ENCODE measurements around the gene TP53INP2.
"Not testable (repeated sequence)": the region's sequence is repeated elsewhere in the genome, so short reads cannot be mapped to it uniquely, and the experiment has no call there.

TP53INP2 gene

DNA sequence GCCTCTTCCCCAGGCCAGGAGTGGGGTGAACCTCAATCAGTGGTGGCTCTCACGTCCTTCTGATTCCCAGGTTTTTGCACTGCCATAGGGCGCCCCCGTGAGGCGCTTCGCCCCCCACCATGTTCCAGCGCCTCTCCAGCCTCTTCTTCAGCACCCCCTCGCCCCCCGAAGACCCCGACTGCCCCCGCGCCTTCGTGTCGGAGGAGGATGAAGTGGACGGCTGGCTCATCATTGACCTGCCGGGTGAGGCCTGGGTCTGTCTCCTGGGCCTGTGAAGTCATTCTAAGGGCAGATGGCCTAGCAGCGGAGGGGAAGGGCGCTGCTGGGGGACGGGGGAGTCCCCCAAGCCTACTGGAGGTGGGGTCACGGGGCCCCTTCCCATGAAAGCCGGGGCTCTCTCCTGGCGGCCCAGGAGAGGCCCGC lies 4.5 kb downstream of the TP53INP2 start:
- no peak overlapping the region for H3K4me3 ChIP-seq (ENCODE audit: low read length)
- no peaks in the 10 kb centered on the region for H3K9me3 ChIP-seq (ENCODE audit: control insufficient read depth, low read length)
- peaks cover 35% of the 10 kb centered on the region for H3K4me1 ChIP-seq (ENCODE audit: control insufficient read depth, insufficient read depth, low read length)
- no peaks in the 10 kb centered on the region for H3K27me3 ChIP-seq (ENCODE audit: control insufficient read depth, insufficient read depth, low read length)
- no peaks in the 10 kb centered on the region for H3K36me3 ChIP-seq (ENCODE audit: control insufficient read depth, insufficient read depth, low read length)
- H3K9ac ChIP-seq (ENCODE audit: low read length) = peak overlapping the region; percentile 72

DNA sequence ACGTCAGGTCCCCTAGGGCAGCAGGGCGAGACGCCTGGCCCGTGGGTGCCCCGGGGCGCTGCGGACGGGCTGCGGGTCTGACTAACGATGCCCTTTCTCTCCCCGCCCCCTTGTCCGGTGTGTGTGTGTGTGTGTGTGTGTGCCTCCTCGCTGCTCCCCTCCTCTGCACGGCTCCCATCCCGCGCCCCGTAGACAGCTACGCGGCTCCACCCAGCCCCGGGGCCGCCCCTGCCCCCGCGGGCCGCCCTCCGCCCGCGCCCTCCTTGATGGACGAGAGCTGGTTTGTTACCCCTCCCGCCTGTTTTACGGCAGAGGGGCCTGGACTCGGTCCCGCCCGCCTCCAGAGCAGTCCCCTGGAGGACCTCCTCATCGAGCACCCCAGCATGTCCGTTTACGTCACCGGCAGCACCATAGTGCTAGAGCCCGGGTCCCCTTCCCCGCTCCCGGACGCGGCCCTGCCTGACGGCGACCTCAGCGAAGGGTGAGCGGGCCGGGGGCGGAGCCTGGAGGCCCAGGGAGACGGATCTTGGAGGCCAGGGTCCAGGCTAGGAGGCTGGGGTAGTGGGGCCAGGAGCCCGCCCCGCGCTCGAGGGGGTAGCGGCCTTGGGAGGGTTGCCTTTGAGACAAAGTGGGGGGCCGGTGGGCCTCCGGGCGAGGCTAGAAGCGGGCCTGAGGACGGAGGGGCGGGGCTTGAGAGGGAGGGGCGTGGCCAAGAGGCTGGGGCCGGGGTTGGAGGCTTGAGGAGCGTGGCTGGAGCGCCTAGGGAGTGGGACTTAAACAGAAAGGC lies 5.1 kb downstream of the TP53INP2 start:
- H3K4me1 ChIP-seq (ENCODE audit: control insufficient read depth, insufficient read depth, low read length) = peaks cover 35% of the 10 kb centered on the region
- H3K27me3 ChIP-seq (ENCODE audit: control insufficient read depth, insufficient read depth, low read length) = no peaks in the 10 kb centered on the region
- peak overlapping the region; percentile 60 for H3K4me3 ChIP-seq (ENCODE audit: low read length)
- H3K9ac ChIP-seq (ENCODE audit: low read length) = peak overlapping the region; percentile 72
- H3K36me3 ChIP-seq (ENCODE audit: control insufficient read depth, insufficient read depth, low read length) = no peaks in the 10 kb centered on the region
- no peaks in the 10 kb centered on the region for H3K9me3 ChIP-seq (ENCODE audit: control insufficient read depth, low read length)

DNA sequence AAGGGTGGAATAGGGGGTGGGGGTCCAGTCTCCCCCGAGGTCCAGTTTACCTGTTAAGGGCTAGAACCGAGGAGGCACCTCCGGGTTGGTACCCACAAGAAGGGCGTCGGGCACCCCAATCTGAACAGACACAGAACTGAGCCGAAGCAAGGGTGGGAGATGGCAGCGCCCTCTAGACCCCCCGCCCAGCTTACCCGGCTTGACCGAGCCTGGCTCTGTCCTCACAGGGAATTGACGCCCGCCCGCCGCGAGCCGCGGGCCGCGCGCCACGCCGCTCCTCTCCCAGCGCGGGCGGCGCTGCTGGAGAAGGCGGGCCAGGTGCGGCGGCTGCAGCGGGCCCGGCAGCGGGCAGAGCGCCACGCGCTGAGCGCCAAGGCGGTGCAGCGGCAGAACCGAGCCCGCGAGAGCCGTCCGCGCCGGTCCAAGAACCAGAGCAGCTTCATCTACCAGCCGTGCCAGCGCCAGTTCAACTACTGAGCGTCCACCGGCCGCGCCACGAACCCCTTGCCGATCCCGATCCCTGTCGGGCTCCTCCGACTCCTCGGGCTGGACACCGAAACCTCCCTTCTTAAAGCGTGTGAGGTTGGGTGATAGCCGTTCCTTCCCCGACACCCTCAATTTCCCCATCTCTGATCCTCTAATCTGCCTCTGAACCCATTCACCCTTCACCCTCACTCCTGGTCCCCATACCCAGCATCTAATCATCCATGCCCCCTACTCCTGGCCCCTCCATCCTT lies 5.9 kb downstream of the TP53INP2 start:
- Histone ChIP-seq H3K9ac (ENCODE audit: low read length) (peak overlapping the region; percentile 72), H3K9me3 (ENCODE audit: control insufficient read depth, low read length) (no peaks in the 10 kb centered on the region), H3K27me3 (ENCODE audit: control insufficient read depth, insufficient read depth, low read length) (no peaks in the 10 kb centered on the region), H3K4me1 (ENCODE audit: control insufficient read depth, insufficient read depth, low read length) (peaks cover 31% of the 10 kb centered on the region), H3K4me3 (ENCODE audit: low read length) (peak overlapping the region; percentile 68), H3K36me3 (ENCODE audit: control insufficient read depth, insufficient read depth, low read length) (no peaks in the 10 kb centered on the region)

DNA sequence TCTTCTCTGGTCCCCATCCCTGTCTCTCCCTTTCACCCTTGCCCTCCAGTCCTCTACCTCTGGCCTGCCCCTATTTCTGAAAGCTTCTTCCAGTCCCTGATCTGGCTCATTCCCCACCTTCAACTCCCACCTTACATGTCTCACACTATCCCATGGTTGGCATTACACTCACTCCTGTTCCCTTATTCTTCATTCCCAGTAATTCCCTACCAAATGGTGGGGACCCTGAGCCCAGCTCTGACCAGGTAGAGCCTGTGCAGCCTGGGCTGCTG lies 6.4 kb downstream of the TP53INP2 start:
- no peaks in the 10 kb centered on the region for H3K36me3 ChIP-seq (ENCODE audit: control insufficient read depth, insufficient read depth, low read length)
- H3K9ac ChIP-seq (ENCODE audit: low read length) = peak overlapping the region; percentile 47
- H3K27me3 ChIP-seq (ENCODE audit: control insufficient read depth, insufficient read depth, low read length) = no peaks in the 10 kb centered on the region
- H3K9me3 ChIP-seq (ENCODE audit: control insufficient read depth, low read length) = no peaks in the 10 kb centered on the region
- H3K4me1 ChIP-seq (ENCODE audit: control insufficient read depth, insufficient read depth, low read length) = peaks cover 26% of the 10 kb centered on the region
- H3K4me3 ChIP-seq (ENCODE audit: low read length) = peak overlapping the region; percentile 68

DNA sequence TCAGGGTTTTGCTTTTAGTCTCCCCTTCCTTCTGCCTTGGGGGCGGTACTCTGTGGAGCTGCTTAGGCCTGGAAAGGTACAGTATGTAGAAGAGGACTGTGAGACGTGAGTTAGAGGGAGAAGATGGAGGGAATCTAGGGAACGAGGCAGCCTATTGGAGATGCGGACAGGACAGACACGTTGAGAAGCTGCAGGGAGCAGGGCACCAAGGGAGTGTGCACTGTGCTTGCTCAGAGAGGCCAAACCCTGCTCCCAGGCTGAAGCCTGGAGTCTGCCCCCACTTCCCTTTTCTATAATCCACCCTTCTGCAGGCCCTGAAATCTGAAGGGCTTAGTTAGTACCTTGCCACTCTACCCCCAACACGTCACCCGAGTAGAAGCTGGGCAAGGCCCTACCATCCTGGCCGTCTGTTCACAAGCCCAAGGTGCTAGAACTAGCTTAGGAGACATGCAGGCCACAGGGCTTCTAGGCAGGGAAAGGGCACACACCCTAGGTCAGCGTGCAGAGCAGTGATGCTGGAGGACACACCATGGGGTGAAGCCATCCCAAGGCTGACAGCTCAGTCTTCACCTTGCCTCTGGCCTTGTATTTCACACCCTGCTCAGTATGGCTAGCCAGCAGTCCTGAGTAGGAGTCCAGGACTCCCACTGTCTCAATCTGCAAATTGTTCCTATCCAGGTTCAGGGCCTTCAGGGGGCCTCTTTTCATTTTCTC lies 6.9 kb downstream of the TP53INP2 start:
- H3K4me3 ChIP-seq (ENCODE audit: low read length) = no peak overlapping the region
- H3K27me3 ChIP-seq (ENCODE audit: control insufficient read depth, insufficient read depth, low read length) = no peaks in the 10 kb centered on the region
- H3K4me1 ChIP-seq (ENCODE audit: control insufficient read depth, insufficient read depth, low read length) = peaks cover 21% of the 10 kb centered on the region
- no peaks in the 10 kb centered on the region for H3K9me3 ChIP-seq (ENCODE audit: control insufficient read depth, low read length)
- no peak overlapping the region for H3K9ac ChIP-seq (ENCODE audit: low read length)
- H3K36me3 ChIP-seq (ENCODE audit: control insufficient read depth, insufficient read depth, low read length) = no peaks in the 10 kb centered on the region

DNA sequence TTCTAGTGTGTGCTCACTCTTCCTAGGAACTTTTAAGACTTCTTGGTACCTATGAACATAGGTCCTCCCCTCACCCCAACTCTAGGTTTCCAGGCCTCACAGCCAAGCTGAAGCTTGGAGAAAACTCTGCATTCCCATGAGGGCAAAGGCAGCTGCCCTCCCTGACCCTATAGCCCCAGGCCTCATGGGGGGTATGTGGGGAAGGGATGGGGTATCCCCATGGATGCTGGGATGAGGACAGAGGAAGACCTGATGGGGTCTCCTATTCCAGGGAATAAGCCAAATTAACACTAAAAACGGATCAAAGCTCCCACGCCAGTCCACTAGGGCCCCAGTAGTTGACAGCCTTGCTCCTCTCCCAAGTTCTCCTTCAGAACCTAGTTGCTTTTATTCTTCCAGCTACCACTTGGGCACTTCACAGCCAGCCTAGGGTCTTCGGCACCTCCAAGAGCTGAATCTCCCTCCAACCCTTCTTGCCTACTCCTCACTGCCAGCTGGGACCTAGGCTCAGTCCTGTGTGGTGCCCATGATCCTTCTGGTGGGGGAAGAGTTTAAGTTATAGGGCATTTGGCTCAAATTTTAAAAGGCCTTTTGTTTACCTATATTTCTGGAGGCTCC lies 7.8 kb downstream of the TP53INP2 start:
- no peak overlapping the region for H3K9ac ChIP-seq (ENCODE audit: low read length)

DNA sequence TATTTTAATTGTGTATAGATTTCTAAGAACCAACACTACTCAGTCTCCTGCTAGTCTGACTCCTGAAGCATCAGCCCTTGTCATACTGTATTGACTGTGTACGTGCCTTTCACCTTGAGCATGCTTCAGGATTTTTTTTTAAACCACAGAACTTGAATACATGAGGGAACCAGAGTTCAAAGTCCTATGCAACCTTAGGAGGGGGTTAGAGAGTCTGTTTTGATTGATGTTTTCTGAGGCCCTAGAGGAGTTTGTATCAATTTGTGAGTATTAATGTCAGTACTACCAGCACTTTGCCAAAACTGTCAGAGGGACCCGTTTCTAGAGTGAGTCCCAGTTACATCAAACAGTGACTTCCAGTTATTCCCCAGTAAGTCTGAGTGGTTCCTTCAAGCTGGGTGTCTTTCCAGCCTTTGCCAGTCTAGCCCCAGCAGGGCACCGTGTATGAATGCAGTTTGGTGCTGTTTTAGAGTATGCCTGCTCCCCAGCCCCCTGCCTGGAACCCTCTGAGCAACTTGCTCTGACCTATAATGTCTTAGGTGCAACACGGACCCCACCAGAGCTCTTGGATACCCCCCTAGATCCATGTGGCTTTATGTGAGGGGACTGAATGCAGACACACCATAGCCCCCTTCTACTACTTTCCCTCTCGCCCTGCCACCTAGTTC lies 8.5 kb downstream of the TP53INP2 start:
- Histone ChIP-seq H3K4me3 (ENCODE audit: low read length) (no peak overlapping the region), H3K9ac (ENCODE audit: low read length) (no peak overlapping the region), H3K4me1 (ENCODE audit: control insufficient read depth, insufficient read depth, low read length) (peaks cover 20% of the 10 kb centered on the region), H3K27me3 (ENCODE audit: control insufficient read depth, insufficient read depth, low read length) (no peaks in the 10 kb centered on the region), H3K9me3 (ENCODE audit: control insufficient read depth, low read length) (no peaks in the 10 kb centered on the region), H3K36me3 (ENCODE audit: control insufficient read depth, insufficient read depth, low read length) (no peaks in the 10 kb centered on the region)

More for the DNA sequence above, 7.8 kb downstream of the TP53INP2 start:
- Histone ChIP-seq H3K4me3 (ENCODE audit: low read length) (no peak overlapping the region), H3K27me3 (ENCODE audit: control insufficient read depth, insufficient read depth, low read length) (no peaks in the 10 kb centered on the region), H3K4me1 (ENCODE audit: control insufficient read depth, insufficient read depth, low read length) (peaks cover 20% of the 10 kb centered on the region), H3K36me3 (ENCODE audit: control insufficient read depth, insufficient read depth, low read length) (no peaks in the 10 kb centered on the region), H3K9me3 (ENCODE audit: control insufficient read depth, low read length) (no peaks in the 10 kb centered on the region)

DNA sequence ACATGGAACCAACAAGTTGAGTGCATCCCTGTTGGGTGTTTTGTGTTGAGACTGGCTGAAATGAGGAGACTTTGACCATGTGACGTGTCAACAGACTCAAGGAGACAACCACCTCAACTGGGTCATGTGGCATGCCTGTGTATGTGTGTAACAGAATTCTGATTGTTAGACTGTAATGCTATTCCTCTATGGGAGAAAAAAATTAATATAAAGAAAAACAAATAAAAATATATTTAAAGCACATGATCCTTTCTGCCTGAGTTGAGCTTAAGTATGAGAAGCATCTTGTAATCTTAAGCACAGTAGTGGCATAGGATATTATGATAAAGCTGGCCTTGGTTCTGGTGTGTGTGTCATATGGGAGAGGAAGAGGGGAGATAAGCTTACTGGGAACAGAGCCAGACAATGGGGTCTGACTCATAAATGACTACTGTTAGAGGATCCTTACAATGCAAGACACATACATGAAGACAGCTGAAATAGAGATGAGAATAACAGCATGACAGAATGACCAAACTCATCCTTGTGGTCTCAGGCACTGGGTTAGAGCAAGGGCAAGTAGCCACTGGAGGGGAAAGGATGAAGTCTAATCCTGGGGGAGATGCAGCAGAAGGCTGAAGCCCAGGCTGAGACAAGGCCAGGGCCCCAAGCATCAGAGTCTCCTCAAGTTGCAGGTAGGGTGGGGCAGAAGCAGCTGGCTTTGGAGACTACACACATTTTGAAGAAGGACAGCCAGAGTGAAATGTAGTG lies 9.2 kb downstream of the TP53INP2 start:
- Histone ChIP-seq H3K9ac (ENCODE audit: low read length) (no peak overlapping the region), H3K9me3 (ENCODE audit: control insufficient read depth, low read length) (no peaks in the 10 kb centered on the region), H3K4me3 (ENCODE audit: low read length) (no peak overlapping the region), H3K36me3 (ENCODE audit: control insufficient read depth, insufficient read depth, low read length) (no peaks in the 10 kb centered on the region), H3K27me3 (ENCODE audit: control insufficient read depth, insufficient read depth, low read length) (no peaks in the 10 kb centered on the region), H3K4me1 (ENCODE audit: control insufficient read depth, insufficient read depth, low read length) (peaks cover 20% of the 10 kb centered on the region)

DNA sequence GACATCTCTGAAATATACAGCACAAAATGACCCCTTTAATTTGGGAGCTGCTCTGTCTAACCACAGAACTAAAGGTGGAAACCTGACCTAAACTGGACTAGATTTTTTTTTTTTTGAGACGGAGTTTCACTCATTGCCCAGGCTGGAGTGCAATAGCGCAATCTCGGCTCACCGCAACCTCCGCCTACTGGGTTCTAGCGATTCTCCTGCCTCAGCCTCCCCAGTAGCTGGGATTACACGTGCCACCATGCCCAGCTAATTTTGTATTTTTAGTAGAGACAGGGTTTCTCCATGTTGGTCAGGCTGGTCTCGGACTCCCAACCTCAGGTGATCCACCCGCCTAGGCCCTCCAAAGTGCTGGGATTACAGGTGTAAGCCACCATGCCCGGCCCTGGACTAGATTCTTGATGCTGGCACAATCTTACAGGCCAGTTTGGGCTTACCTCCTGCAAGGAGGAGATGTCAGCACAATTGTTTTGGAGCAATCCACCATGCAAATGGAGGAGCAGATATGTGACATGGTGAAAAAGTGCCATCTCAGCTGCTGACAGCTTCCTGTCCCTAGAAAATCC lies 9.9 kb downstream of the TP53INP2 start:
- H3K36me3 ChIP-seq (ENCODE audit: control insufficient read depth, insufficient read depth, low read length); H3K9me3 ChIP-seq (ENCODE audit: control insufficient read depth, low read length); H3K4me3 ChIP-seq (ENCODE audit: low read length); H3K9ac ChIP-seq (ENCODE audit: low read length); H3K27me3 ChIP-seq (ENCODE audit: control insufficient read depth, insufficient read depth, low read length): not testable (repeated sequence)
- peaks cover 16% of the 10 kb centered on the region for H3K4me1 ChIP-seq (ENCODE audit: control insufficient read depth, insufficient read depth, low read length)

DNA sequence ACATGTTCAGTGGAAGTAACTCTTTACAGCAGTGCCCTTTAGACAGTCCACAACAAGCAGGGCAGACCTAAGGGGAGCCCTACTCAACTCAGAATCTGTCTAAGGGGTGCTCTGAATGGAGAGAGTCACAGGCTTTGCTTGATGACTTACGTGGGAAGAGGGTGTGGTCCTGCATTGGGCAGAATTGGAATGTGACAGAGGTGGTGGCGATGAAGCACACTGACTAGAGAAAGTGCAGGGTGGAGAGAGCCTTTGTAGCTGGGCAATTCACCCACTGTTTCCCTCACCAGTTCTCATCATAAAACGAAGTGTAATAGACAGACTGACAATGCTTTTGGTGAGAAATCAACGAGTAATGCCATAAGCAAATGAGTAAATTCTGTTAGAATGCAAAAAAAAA lies 11.2 kb downstream of the TP53INP2 start:
- Histone ChIP-seq H3K9ac (ENCODE audit: low read length) (no peak overlapping the region), H3K36me3 (ENCODE audit: control insufficient read depth, insufficient read depth, low read length) (no peaks in the 10 kb centered on the region), H3K4me3 (ENCODE audit: low read length) (no peak overlapping the region), H3K27me3 (ENCODE audit: control insufficient read depth, insufficient read depth, low read length) (no peaks in the 10 kb centered on the region), H3K4me1 (ENCODE audit: control insufficient read depth, insufficient read depth, low read length) (peaks cover 13% of the 10 kb centered on the region), H3K9me3 (ENCODE audit: control insufficient read depth, low read length) (no peaks in the 10 kb centered on the region)

DNA sequence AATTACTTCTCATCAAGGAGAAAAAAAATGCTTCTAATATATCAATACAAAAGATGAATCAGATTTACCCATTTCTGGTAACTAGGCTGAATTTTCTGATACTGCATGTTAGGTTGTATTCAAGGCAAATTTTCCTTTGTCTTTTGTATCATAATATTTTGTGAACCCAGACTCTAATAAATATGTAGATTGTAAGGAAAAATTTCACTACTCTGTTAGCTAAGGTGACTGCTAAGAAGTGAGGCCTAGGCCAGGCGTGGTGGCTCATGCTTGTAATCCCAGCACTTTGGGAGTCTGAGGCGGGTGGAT lies 12.7 kb downstream of the TP53INP2 start:
- no peaks in the 10 kb centered on the region for H3K27me3 ChIP-seq (ENCODE audit: control insufficient read depth, insufficient read depth, low read length)
- no peaks in the 10 kb centered on the region for H3K36me3 ChIP-seq (ENCODE audit: control insufficient read depth, insufficient read depth, low read length)
- H3K4me3 ChIP-seq (ENCODE audit: low read length) = no peak overlapping the region
- H3K9ac ChIP-seq (ENCODE audit: low read length) = no peak overlapping the region
- H3K9me3 ChIP-seq (ENCODE audit: control insufficient read depth, low read length) = no peaks in the 10 kb centered on the region
- peaks cover 9% of the 10 kb centered on the region for H3K4me1 ChIP-seq (ENCODE audit: control insufficient read depth, insufficient read depth, low read length)
